Measurements from ENCODE around the gene PDIA5.

Gene PDIA5

GRCh38 chr3:123110282-123110975 is 43.6 kb downstream of the PDIA5 start:
- no peaks in the 10 kb centered on the region for H3K27me3 ChIP-seq (ENCODE audit: insufficient read depth, poor library complexity, severe bottlenecking)
- H3K4me3 ChIP-seq (replicated peaks; ENCODE audit: insufficient read depth, low read length), result no peak overlapping the region
- DNase-seq (ENCODE audit: low read depth in 1 of 2, low spot score in 1 of 2), result no peak
- TF ChIP-seq POLR2AphosphoS5 (IDR thresholded peaks at IDR 0.05; ENCODE audit: low read depth) (no peak), REST (IDR thresholded peaks at IDR 0.05; ENCODE audit: insufficient replicate concordance, low read depth) (no peak), CTCF (IDR thresholded peaks at IDR 0.05; ENCODE audit: insufficient read depth, low read length) (no peak), SPI1 (IDR thresholded peaks at IDR 0.05; ENCODE audit: borderline replicate concordance, low read depth) (no peak), GABPA (IDR thresholded peaks at IDR 0.05; ENCODE audit: low read depth) (no peak)
- H3K27ac ChIP-seq (replicated peaks), result no peak overlapping the region

GRCh38 chr3:123110976-123111615 is 44.3 kb downstream of the PDIA5 start:
- H3K4me3 ChIP-seq (replicated peaks; ENCODE audit: insufficient read depth, low read length), result no peak overlapping the region
- no peak overlapping the region for H3K27ac ChIP-seq (replicated peaks)
- TF ChIP-seq SPI1 (IDR thresholded peaks at IDR 0.05; ENCODE audit: borderline replicate concordance, low read depth) (no peak), POLR2AphosphoS5 (IDR thresholded peaks at IDR 0.05; ENCODE audit: low read depth) (no peak), GABPA (IDR thresholded peaks at IDR 0.05; ENCODE audit: low read depth) (no peak), CTCF (IDR thresholded peaks at IDR 0.05; ENCODE audit: insufficient read depth, low read length) (no peak), REST (IDR thresholded peaks at IDR 0.05; ENCODE audit: insufficient replicate concordance, low read depth) (no peak)
- no peaks in the 10 kb centered on the region for H3K27me3 ChIP-seq (ENCODE audit: insufficient read depth, poor library complexity, severe bottlenecking)
- no peak for DNase-seq (ENCODE audit: low read depth in 1 of 2, low spot score in 1 of 2)

GRCh38 chr3:123111640-123112039 is 44.8 kb downstream of the PDIA5 start:
- TF ChIP-seq REST (IDR thresholded peaks at IDR 0.05; ENCODE audit: insufficient replicate concordance, low read depth) (no peak), GABPA (IDR thresholded peaks at IDR 0.05; ENCODE audit: low read depth) (no peak), CTCF (IDR thresholded peaks at IDR 0.05; ENCODE audit: insufficient read depth, low read length) (no peak), SPI1 (IDR thresholded peaks at IDR 0.05; ENCODE audit: borderline replicate concordance, low read depth) (no peak), POLR2AphosphoS5 (IDR thresholded peaks at IDR 0.05; ENCODE audit: low read depth) (no peak)
- Histone ChIP-seq H3K27me3 (ENCODE audit: insufficient read depth, poor library complexity, severe bottlenecking) (no peaks in the 10 kb centered on the region), H3K4me3 (replicated peaks; ENCODE audit: insufficient read depth, low read length) (no peak overlapping the region), H3K27ac (replicated peaks) (no peak overlapping the region)
- no peak for DNase-seq (ENCODE audit: low read depth in 1 of 2, low spot score in 1 of 2)
